ENCODE measurements around the gene CLIC4. TPM values are rescaled to one million over a fixed set of nuclear protein-coding genes. Genes with fewer than 3 reads are reported as not detected.
A peak's percentile ranks its signal among the peaks of the same experiment; 100 is the strongest.
"Not testable (repeated sequence)": the region's sequence is repeated elsewhere in the genome, so short reads cannot be mapped to it uniquely, and the experiment has no call there.

CLIC4 gene
- 100 to 1,000 TPM in 11 of 12 donors, not detected in 1; 130 to 183 (median 165) TPM for polyA plus RNA-seq (ENCODE audit: insufficient read length in 12 of 12)
- long read RNA-seq, donor 1, full-length matches to known transcripts, result 23 of 64 reads
- long read RNA-seq, donor 1, partial matches to known transcripts, result 41 of 64 reads
- long read RNA-seq, donor 1, other reads (novel, unspliced or antisense), result 0 of 64 reads
- long read RNA-seq, donor 2, full-length matches to known transcripts, result 47 of 58 reads
- long read RNA-seq, donor 2, partial matches to known transcripts, result 11 of 58 reads
- long read RNA-seq, donor 2, other reads (novel, unspliced or antisense), result 0 of 58 reads
- long read RNA-seq, donor 3, full-length matches to known transcripts, result 19 of 19 reads
- long read RNA-seq, donor 3, partial matches to known transcripts, result 0 of 19 reads
- long read RNA-seq, donor 3, other reads (novel, unspliced or antisense), result 0 of 19 reads
- long read RNA-seq, donor 4, full-length matches to known transcripts, result 11 of 20 reads
- long read RNA-seq, donor 4, partial matches to known transcripts, result 9 of 20 reads
- long read RNA-seq, donor 4, other reads (novel, unspliced or antisense), result 0 of 20 reads
- long read RNA-seq, donor 5, full-length matches to known transcripts, result 67 of 89 reads
- long read RNA-seq, donor 5, partial matches to known transcripts, result 22 of 89 reads
- long read RNA-seq, donor 5, other reads (novel, unspliced or antisense), result 0 of 89 reads
- long read RNA-seq, donor 6, full-length matches to known transcripts, result 27 of 62 reads
- long read RNA-seq, donor 6, partial matches to known transcripts, result 35 of 62 reads
- long read RNA-seq, donor 6, other reads (novel, unspliced or antisense), result 0 of 62 reads
- long read RNA-seq, donor 7, full-length matches to known transcripts, result 21 of 28 reads
- long read RNA-seq, donor 7, partial matches to known transcripts, result 7 of 28 reads
- long read RNA-seq, donor 7, other reads (novel, unspliced or antisense), result 0 of 28 reads
- long read RNA-seq, donor 8, full-length matches to known transcripts, result 45 of 84 reads
- long read RNA-seq, donor 8, partial matches to known transcripts, result 39 of 84 reads
- long read RNA-seq, donor 8, other reads (novel, unspliced or antisense), result 0 of 84 reads
- long read RNA-seq, donor 9, full-length matches to known transcripts, result 24 of 54 reads
- long read RNA-seq, donor 9, partial matches to known transcripts, result 30 of 54 reads
- long read RNA-seq, donor 9, other reads (novel, unspliced or antisense), result 0 of 54 reads
- long read RNA-seq, donor 10, full-length matches to known transcripts, result 31 of 45 reads
- long read RNA-seq, donor 10, partial matches to known transcripts, result 14 of 45 reads
- long read RNA-seq, donor 10, other reads (novel, unspliced or antisense), result 0 of 45 reads
- long read RNA-seq, donor 11, full-length matches to known transcripts, result 48 of 132 reads
- long read RNA-seq, donor 11, partial matches to known transcripts, result 84 of 132 reads
- long read RNA-seq, donor 11, other reads (novel, unspliced or antisense), result 0 of 132 reads

DNA sequence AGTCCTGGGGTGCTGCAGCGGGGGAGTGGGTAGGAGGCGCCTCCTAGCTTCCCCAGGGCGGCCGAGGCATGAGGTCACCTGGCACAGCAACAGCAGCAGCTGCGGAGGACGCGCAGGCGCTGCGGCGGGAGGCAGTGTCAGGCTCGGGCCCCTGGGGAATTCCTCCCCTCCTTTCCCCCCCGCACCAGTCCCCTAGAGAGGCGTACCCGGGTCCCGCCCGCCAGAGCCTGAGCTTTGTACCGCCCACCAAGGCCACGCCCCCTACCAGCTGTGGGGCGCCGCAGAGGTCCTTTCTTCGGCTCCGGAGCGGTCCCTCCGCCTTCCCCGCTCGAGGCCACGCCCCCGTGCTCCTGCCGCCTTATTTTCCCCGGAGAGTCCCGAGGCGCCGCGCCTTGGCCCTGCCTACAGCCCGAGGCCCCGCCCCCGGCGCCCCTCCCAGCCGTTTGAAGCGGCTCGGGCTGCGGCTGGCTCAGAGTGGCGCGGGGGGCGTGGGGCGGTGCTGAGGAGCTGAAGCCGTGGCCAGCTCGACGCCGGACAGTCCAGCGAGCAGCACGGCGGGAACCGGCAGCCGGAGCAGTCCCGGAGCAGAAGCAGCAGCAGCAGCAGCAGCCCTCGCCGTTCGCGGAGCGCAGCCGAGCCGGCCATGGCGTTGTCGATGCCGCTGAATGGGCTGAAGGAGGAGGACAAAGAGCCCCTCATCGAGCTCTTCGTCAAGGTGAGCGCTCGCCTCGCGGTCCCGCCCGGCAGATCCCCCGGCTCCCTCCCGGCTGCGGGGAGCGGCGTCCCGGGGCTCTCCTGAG, at the start of gene CLIC4:
CLIC4 (plus strand) TSS at position 537 of the 800 bp plus-strand sequence; CDS start at position 644, 107 bp downstream.
- DNase-seq, result peak; percentile 98

DNA sequence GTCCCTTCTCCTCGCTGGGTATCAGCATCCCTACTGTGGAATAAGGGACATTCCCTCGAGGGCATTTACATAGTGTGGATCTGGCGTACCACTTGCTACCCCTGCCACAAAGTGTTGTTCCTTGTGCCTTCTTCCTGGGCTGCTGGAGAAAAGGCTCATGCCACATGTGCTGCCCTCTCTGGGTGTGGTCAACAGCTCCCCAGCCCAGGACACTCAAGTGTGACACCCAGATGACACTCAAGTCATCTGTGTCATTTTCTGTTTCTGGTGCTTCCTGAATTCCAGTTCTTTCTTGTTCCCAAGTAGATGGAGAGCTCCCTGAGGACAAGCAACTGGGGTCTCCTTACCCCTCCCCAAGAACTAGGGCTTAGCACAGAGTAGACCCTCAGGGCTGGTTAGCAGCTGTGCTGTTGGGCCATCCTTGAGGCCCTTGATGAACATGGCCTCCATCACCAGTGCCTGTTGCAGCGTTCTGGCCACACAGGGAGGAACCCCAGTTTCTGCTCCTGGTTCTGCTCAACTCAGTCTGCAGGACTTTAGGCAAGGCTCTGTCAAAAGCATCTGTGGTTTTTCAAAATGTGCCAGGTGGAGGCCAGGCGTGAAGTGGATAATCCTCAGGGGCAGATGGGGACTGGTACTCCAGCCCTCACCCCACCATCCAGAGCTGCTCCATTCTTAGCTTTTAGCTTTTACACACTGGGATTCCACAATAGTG, 49.0 kb upstream of the CLIC4 start:
- DNase-seq, result no peak

DNA sequence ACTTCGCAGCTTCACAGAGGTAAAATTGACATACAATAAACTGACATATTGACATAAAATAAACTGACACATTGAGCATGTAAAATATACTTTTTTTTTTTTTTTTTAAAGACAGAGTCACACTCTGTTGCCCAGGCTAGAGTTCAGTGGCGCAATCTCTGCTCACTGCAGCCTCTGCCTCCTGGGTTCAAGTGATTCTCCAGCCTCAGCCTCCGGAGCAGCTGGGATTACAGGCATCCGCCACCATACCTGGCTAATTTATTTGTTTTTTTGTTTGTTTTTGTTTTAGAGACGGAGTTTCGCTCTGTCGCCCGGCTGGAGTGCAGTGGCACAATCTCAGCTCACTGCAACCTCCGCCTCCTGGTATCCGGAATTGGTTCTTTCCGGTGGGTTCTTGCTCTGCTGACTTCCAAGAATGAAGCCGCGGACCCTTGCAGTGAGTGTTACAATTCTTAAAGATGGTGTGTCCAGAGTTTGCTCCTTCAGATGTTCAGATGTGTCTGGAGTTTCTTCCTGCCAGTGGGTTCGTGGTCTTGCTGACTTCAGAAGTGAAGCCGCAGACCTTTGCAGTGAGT, 48.4 kb upstream of the CLIC4 start:
- DNase-seq, result no peak

DNA sequence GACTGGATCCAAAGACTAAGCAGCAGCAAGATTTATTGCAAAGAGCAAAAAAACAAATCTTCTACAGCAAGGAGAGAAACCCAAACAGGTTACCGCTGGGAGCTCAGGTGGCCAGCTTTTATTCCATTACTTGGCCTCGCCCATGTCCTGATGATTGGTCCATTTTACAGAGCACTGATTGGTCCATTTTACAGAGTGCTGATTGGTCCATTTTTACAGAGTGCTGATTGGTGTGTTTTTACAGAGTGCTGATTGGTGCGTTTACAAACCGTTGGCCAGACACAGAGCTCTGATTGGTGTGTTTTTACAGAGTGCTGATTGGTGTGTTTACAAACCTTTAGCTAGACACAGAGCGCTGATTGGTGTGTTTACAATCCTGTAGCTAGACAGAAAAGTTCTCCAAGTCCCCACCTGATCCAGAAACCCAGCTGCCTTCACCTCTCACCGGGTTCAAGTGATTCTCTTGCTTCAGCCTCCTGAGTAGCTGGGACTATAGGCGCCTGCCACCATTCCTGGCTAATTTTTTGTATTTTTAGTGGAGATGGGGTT, 47.7 kb upstream of the CLIC4 start:
- not testable (repeated sequence) for DNase-seq

DNA sequence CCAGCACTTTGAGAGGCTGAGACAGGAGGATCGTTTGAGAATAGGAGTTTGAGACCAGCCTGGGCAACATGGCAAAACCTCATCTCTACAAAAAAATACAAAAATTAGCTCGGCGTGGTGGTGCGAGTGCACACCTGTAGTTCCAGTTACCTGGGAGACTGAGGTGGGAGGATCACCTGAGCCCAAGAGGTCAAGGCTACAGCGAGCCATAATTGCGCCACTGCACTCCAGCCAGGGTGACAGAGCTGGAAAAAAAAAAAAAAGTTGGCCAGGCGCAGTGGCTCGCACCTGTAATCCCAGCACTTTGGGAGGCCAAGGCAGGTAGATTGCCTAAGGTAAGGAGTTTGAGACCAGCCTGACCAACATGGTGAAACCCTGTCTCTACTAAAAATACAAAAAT, 46.9 kb upstream of the CLIC4 start:
- not testable (repeated sequence) for DNase-seq

DNA sequence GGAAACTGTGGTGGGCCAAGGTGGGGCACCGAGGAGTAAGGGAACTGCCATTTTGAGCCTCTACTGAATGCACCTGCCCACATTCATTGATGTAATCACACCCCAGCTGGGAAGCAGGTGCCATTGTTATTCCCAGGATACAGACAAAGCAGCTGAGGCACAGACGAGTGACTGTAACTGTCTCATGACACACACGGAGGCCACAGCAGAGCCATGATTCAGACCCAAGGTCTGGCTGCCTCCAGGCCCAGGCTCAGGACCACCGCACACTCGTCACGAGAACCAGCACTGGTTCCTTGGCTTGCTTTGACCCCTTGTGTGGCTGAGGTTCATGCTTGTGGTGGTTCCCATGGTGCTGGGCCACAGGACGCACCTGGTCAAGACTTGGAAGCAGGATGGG, 45.6 kb upstream of the CLIC4 start:
- no peak for DNase-seq

DNA sequence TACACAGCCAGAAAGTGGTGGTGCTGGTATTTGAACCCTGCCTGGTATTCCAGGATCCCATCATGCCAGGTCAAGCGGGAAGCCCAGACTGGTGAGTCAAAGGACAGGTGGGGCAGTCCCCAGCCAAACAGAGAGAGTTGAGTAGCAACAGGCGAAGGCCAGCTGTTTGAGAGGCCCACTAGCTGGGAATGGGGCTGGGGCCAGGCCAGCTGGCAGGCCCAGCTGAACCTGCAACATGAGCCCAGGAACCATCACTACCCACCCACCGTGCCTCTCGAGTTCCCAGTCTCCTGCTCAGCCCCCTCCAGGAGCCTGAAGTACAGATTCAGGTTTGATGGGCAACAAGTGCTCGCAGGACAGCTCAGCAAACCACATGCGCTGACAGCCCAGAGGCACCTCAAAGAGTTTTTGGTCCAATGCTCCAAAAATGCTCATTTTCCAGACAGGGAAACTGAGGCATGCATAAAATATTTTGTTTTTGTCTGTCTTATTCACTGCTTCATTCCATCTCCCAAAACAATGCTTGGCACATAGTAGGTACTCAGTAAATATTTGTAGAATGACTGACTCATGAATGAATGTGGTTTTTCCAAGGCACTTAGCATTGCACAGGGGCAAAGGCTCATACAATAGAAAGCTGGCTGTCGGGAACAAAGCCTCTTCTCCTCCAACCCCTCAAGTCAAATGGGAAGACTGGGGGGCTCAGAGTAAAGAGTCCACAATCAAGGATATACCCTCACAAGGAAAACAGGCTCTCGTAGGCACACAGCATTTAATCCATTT, 42.5 kb upstream of the CLIC4 start:
- DNase-seq, result peak; percentile 56

DNA sequence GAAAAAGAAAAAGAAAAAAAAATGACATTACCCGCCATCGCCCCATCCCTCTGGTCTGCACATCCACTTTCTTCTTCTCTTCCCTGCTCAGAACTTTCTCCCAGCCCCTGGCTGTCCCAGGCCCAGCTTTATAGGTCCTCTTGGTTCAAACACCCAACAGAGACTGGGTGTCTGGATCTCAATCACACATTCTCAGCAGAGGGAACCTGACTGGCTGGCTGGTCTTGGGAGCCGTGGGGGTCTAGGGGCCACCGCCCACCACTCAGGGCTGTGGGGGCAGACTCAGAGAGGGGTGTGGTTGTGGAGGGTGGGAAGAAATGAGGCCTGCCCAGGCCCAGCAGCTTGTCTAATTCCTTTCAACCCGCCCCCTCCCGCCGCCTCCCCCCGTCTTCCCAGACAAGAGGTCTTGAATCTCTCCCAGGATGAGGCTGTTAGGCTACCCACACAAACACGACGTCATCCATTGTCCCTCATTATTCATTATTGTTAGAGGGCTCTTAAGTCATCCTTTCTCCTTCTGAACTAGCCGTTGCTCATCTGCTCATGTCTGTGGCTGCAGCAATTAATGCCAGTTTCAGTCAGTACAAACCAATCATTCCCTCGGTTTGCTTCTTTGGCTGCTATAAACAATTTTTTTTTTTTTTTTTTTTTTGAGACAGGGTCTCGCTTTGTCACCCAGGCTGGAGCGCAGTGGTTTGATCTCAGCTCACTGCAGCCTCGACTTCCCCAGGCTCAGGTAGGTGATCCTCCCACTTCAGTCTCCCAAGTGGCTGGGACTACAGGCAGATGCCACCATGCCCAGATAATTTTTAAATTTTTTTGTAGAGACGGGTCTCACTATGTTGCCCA, 40.6 kb upstream of the CLIC4 start:
- no peak for DNase-seq

DNA sequence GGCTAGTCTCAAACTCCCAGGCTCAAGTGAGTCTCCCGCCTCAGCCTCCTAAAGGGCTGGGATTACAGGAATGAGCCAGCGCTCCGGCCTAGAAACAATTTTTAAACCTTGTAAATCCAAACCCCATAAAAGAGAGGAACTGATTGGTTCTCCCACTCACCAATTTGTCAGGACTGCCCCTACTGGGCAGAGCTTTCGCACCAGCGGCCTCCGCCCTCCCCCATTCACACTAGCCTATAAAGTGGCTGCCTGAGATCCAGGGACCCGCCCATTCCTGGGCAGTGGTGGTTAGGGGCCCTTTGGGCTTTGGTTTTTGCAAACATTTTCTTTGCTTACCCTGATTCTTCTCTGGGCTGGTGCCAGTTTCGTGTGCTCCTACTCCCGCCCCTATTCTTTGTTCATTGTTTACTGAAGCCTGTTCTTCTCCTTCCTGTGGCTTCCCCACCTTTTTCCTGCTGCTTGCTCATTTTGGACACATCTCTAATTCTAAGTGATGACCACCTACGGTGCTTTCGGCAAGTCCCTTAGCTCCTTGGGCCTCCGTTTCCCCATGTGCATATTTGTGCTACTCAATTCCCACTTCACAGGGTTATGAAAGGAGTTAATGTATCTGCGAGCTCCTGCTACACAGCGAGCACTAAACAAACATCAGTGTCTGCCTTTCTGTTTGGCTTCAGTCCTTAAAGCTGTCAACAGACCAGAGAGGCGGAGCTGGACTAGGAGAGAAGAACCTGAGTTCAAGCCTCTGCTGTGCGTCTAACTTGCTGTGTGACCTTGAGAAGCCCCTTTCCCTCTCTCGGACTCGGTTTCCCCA, 39.8 kb upstream of the CLIC4 start:
- DNase-seq, result peak; percentile 76

DNA sequence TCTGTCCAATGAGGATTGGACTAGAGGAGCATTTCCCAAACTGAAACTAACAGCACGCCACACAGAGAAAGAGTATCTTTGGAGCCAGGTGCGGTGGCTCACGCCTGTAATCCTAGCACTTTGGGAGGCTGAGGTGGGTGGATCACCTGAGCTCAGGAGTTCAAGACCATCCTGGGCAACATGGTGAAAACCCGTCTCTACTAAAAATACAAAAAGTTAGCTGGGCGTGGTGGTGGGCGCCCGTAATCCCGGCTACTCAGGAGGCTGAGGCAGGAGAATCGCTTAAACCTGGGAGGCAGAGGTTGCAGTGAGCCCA, 39.2 kb upstream of the CLIC4 start:
- DNase-seq, result not testable (repeated sequence)

DNA sequence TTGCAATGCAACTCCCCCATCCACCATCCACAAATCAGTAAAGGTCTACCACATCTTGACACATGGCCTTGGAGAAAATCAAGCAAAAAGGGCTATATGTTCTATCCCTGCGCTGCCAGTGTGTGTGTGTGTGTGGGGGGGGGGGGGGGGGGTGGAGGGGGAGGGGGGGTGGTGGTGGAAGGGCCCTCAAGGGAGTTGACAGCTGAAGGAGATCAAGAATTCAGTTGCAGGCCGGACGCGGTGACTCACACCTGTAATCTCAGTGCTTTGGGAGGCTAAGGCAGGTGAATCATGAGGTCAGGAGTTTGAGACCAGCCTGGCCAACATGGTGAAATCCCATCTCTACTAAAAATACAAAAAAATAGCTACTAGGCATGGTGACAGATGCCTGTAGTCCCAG, 37.6 kb upstream of the CLIC4 start:
- DNase-seq, result no peak

DNA sequence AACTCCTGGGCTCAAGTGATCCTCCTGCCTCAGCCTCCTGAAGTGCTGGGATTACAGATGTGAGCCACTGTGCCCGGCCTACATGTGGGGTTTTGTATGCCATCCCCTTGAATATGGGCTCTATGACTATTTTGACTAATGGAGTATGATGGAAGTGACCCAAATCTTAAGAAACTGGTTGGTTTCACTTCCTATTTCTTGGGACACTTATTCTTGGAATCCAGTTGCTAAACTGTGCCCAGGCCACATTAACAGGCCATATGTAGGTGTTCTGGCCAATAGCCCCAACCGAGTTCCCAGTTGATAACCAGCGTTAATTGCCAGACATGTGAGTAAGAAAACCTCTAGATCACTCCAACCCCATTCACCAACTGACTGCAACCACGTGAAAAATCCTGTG, 36.3 kb upstream of the CLIC4 start:
- no peak for DNase-seq

DNA sequence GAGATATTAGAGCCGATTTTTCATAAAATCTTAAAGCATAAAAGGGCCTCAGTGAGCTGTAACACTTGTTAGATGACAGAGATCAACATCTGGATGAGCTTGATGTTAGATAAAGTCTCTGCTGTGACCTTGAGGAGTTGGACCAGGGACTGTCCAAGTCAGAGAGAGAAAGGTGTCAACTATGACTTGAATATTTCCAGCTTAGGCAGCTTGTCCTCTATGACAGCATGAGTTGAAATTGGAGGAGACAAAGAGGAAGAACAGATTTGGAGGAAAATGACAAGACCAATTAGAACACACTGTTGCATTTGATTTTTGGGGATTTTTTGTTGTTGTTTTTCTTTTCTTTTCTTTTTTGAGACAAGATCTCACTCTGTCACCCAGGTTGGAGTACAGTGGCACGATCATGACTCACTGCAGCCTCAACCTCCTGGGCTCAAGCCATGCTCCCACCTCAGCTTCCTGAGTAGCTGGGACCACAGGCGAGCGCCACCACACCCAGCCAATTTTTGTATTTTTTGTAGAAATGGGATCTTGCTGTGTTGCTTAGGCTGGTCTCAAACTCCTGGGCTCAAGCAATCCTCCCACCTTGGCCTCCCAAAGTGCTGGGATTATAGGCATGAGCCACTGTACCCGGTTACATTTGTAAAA, 35.3 kb upstream of the CLIC4 start:
- no peak for DNase-seq

DNA sequence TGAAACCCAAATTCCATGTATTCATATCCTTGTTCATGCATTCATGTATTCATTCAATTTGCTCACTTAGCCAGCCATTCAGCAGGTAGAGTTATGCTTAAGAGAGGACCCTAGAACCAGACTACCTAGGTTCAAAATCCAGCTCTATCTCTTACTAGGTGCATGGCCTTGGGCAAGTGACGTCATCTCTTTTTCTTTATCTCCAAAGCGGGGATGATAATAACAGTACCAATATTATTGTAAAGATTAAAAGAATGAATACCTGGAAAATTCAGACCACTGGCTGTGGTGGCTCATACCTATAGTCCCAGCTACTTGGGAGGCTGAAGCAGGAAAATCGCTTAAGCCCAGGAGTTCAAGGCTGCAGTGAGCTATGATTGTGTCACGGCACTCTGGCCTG, 33.9 kb upstream of the CLIC4 start:
- no peak for DNase-seq

DNA sequence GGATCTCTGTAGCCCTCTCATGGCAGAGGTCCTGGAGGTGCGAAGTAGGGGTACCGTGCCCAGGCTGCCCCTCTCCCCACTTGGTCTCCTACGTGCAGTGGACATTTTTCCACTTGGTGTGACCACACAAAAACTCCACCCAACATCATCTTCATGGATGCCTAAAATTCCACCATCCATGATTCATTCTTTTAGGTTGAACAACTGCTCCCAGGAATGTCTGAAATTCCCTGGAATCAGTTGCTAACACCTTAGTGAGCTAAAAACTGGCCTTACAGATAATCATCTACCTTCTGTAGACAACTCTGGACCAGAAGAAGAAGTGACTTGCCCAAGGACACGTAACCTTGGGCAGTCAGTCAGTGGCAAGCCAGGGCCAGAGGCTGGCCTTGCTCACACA, 32.1 kb upstream of the CLIC4 start:
- DNase-seq, result no peak

DNA sequence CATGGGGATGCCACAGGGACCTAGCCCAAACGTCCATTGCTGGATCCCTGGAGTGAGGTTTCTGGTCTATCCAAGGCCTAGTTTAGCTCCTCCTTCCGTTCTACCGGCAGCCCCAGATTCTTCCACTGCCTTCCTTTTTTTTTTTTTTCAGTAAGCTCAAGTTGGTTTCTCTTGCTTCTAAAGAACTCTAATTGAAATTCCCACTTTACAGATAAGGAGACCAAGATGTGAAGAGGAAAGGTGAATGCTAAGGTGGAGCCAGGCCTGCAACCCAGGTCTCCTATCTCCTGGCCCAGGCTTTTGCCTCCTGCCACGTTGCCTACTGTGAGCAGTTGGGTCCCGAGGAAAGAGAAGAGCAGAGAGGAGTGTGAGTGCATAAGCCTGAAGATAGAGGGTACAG, 31.5 kb upstream of the CLIC4 start:
- no peak for DNase-seq
